ENCODE data around the gene PIK3CB.

GRCh38 chr3:138863776-138864113, 29.0 kb upstream of the PIK3CB start:
- TF ChIP-seq, protein P1, sequence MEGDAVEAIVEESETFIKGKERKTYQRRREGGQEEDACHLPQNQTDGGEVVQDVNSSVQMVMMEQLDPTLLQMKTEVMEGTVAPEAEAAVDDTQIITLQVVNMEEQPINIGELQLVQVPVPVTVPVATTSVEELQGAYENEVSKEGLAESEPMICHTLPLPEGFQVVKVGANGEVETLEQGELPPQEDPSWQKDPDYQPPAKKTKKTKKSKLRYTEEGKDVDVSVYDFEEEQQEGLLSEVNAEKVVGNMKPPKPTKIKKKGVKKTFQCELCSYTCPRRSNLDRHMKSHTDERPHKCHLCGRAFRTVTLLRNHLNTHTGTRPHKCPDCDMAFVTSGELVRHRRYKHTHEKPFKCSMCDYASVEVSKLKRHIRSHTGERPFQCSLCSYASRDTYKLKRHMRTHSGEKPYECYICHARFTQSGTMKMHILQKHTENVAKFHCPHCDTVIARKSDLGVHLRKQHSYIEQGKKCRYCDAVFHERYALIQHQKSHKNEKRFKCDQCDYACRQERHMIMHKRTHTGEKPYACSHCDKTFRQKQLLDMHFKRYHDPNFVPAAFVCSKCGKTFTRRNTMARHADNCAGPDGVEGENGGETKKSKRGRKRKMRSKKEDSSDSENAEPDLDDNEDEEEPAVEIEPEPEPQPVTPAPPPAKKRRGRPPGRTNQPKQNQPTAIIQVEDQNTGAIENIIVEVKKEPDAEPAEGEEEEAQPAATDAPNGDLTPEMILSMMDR (IDR thresholded peaks at IDR 0.05; ENCODE audit: poor library complexity), result no peak
- no peak for TF ChIP-seq EZH2phosphoT487 (IDR thresholded peaks at IDR 0.05; ENCODE audit: low read depth, severe bottlenecking, unreplicated experiment)

All from hepatocyte (in vitro differentiated cells).